T47D (cell line): ENCODE data around the gene SLC26A2.
A peak's percentile ranks its signal among the peaks of the same experiment; 100 is the strongest.

Experiments used
- DNase-seq, 2 experiments: peaks; one replicate each; pipeline versions ENCODE4 v3.0.0 to v3.0.0-alpha.2; 2011 to 2012; ENCODE audit warnings: low read depth in 1 of 2, low spot score in 1 of 2
- JUND ChIP-seq: IDR thresholded peaks from 2 replicates; pipeline ENCODE4 v1.6.1; 2012; ENCODE audit warnings: low read depth
- in situ Hi-C: cut with HindIII; loops from 2 replicates; pipeline ENCODE4 v1.10.0; 2016; ENCODE audit warnings: low sequenced_read_pairs, low pct_unique_long_range_greater_than_20kb

Gene SLC26A2

DNA sequence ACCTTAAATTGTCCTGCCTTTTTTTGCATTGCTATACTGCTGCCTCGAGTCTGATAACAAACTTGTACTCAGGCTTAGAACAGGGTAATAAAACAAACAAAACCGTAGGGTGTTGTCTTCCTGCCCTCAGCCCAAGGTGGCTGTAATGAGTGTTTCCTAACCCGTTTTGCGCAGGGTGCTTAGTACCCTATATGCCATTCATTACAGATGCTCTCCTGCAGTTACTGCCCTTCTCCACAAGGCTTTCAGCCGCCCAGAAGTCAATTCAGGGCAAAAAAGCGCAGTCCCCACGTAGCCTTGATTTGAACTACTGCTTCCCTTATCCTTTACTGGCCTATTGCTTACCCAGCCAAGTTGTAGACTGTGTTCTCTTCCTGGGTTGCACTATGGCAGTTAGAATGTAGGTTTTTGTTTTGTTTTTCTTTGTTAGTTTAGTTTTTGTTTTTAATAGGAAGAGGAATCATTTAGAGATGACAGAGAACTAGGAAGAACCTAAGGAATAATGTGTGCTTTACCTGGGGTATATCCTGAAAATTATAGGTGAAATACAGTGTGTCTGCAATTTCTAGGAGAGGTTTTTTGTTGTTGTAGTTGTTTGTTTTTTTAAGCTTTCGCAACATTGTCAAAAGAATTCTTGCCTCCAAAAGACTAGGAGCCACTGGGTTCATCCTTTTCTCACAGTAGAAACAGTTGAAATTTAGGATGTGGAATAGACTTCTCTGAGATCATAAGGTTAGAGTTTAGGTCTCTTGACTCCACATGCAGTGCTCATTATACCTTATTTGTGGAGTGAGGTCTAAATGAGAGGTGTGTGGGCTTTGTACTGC lies 41.3 kb downstream of the SLC26A2 start:
- in situ Hi-C loops = no loop called here
- DNase-seq = peak; percentile 73 to 77

DNA sequence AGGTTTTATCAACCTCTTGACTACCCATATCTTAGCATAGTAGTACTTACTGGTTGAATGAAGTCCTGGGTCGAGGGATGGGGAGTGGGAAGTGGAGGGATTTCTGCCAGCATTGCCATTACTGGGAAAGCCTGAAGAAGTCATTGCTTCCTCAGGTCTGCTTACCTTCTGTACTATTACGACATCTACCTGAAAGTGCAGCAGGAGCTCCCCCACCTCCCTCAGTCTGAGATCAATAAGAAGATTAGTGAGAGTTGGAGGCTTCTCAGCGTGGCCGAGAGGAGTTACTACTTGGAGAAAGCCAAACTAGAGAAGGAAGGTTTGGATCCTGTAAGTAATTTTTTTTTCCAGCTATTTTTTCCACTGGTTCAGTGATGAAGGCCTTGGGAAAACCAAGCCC lies 45.8 kb downstream of the SLC26A2 start:
- in situ Hi-C loops = no loop called here
- no peak for DNase-seq
- no peak for TF ChIP-seq JUND

More for the DNA sequence above, 41.3 kb downstream of the SLC26A2 start:
- TF ChIP-seq JUND = no peak

DNA sequence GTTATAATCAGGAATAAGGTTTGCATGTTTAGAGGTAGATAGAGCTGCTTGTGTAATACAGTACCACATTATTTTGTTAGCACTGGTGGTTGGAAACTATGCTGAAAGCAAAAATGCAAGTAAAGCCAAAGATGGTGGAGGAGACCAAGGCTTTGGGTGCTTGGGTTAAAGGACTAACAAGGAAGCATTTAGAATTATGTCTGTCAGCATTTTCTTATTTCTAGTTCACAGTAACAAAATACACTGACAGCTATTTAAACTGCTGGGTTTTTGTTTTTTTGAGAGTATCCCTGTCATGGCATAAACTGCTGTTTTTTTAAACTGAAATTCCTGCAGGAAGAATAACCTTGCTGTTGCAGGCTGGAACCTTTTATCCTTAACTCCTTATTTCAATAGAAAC lies 46.5 kb downstream of the SLC26A2 start:
- TF ChIP-seq JUND = no peak
- in situ Hi-C loops = no loop called here
- no peak for DNase-seq

DNA sequence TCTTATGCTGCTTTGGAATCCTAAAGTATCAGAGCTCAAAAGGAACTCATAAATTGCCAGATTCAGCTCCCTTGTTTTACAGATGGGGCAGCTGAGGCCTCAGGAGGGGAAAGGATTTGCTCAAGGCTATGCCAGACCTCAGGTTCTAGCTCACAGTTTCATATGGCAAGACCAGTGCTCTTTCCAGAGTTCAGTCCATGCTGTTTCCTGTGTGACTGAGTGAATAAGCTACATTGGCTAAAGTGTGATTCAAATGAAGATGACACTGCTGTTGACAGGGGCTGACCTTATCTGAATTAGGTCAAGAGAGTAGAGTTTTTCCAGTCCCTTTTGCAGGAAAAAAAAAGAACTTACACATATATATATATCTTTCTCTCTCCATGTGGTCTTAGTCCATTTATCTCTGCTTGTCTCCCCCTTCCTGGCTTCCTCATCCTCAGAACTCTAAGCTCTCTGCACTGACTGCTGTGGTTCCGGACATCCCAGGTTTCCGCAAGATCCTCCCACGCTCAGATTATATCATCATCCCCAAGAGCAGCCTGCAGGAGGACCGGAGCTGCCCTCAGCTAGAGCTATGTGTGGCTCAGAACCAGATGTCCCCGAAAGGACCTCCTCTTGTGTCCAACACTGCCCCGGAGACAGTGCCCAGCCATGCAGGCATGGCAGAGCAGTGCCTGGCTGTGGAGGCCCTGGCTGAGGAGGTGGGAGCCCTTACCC lies 49.3 kb downstream of the SLC26A2 start:
- no peak for DNase-seq
- in situ Hi-C loops = no loop called here
- TF ChIP-seq JUND = no peak

DNA sequence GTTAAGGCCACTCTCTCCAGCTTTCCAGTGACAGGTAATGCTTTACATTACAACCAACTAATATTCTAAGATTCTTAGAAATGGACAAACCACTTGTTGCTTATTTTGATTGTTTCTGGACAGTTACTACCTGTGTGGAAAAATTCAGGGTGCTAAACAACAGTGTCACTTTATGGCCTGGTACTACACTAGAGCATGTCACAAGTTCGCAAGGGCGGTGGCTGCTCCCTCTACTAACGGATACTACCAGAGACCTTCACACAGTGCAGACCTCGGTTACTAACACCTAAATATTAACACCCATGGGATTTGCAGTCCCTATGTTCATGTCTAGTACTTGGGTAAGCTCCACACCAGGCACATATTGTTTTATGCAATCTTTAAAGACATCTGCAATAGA lies 53.4 kb downstream of the SLC26A2 start:
- no peak for TF ChIP-seq JUND
- DNase-seq = no peak
- in situ Hi-C loops = no loop called here

DNA sequence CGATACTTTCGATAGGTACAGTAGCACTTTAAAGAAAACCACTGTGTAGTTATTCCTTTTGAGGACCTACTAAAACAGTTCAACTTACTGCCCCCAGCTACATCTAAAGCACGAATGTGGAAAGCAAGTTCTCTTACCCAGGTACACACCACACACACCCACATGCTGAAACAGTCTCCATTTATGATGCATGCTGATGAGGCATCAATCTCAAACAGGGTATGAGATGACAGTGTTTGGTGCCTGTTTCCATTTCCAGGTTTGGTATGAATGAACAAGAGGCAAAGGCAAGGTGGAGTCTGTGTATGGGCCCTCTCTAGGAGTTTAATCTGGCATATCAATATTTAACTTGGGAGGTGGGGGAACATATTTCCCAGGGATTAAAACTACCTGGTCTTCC lies 53.9 kb downstream of the SLC26A2 start:
- no peak for DNase-seq
- in situ Hi-C loops = no loop called here
- no peak for TF ChIP-seq JUND

DNA sequence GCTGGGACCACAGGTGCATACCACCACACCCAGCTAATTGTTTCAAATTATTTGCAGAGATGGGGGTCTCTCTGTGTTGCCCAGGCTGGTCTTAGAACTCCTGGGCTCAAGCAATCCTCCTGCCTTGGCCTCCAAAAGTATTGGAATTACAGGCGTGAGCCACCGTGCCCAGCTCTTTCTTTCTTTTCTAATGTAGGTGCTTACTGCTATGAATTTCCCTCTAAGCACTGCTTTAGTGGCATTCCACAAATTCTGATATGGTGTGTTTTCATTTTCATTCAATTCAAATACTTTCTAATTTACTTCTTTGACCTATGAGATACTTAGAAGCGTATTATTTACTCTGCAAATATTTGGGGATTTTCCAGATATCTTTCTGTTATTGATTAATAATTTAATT lies 54.9 kb downstream of the SLC26A2 start:
- no peak for TF ChIP-seq JUND
- in situ Hi-C loops = no loop called here
- no peak for DNase-seq

DNA sequence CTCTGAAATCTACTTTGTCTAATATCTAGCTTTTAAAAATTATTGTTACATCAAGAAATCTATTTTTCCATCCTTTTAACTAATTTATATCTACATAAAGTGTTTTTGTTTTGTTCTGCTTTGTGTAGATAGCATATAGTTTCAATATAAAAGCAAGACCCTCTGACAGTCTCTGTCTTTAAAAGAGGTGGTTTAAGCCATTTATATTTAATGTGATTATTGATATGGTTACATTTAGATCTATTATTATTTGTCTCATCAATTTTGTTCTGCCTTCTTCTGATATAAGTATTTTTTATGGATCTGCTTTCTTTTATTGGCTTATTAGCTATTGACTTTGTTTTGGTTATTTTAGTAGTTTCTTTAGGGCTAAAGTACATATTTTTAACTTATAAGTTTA lies 56.0 kb downstream of the SLC26A2 start:
- in situ Hi-C loops = no loop called here
- no peak for TF ChIP-seq JUND
- no peak for DNase-seq

DNA sequence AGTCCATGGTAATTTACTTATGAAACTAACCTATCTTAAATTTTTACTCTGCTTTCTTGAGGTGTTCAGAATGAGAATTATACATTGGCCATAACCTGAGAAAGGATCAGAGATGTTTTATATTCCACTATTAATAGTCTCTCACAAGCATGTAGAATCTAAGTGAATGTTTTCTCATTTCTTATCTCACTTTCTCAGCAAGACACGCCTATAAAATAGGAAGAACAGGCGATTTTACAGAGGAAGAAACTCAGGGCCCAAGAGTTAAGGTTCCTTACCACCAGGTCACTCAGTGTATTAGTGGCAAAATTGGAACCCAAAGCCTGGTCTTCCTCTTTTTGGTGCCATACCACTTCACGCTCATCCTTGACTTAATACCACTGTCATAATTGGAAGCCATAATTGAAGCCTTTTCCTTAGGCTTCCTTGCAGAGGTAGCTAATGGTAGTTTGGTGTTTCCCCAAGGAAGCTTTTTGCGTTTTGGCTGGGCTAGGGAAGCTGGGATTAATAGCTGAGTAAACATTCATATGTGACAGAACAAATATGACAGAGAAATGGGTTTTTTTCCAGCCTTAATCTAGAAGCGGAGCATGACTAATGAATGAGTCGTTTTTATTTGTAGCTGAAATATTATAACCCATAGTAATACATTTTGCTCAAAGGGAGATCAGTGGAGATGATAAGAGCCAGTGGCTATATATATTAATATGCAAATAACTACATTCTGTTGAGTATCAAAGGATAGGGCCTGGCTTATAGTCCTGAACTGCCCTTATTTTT lies 56.9 kb downstream of the SLC26A2 start:
- TF ChIP-seq JUND = no peak
- no peak for DNase-seq
- in situ Hi-C loops = no loop called here

DNA sequence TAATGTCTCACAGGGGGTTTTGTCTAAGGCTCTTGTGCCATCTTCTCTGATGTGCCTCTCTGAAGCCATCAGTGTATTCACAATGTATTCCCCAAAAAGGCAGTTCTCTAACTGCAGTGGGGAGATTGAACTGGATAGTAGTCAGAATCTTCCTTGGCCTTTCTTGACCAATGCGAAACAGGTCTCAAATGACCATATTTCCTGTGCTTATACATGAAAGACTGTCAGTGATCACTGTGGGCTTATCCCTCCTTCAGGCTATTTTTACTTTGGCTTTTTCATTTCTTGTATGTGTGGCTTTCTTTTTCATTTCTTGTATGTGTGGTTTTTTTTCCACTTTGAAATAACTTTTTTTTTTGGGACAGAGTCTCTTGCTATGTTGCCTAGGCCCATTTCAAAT lies 59.7 kb downstream of the SLC26A2 start:
- TF ChIP-seq JUND = no peak
- no peak for DNase-seq
- in situ Hi-C loops = no loop called here

DNA sequence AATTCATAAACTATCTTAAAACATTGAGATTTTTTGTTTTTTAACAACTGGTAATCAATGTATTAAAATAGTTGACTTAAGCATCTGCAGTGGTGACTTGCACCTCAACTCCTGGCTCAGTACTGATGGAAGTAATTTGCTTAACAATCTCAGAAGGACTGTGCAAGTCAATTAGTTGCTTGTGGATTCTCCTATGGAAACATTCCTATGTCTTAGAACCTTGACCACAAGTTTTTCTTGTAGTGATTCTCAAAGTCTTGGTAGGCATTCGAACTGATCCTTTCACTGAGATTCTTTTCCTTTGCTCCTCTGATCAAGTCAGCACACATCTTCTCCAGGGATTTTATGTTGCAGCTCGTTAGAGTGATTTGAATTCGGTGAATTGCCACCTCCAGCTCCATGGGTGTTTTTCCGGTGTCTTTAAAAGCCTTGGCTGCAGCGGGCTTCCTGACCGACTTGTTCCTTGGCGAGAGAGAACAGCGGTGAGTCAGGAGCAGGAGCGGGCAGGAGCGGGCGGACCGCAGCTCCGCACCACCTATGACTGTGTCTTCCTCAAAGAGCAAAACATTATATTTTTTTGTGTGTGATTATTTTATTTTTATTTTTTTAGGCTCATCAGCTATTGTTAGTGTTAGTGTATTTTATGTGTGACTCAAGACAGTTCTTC lies 61.1 kb downstream of the SLC26A2 start:
- DNase-seq = no peak
- in situ Hi-C loops = no loop called here
- TF ChIP-seq JUND = no peak

DNA sequence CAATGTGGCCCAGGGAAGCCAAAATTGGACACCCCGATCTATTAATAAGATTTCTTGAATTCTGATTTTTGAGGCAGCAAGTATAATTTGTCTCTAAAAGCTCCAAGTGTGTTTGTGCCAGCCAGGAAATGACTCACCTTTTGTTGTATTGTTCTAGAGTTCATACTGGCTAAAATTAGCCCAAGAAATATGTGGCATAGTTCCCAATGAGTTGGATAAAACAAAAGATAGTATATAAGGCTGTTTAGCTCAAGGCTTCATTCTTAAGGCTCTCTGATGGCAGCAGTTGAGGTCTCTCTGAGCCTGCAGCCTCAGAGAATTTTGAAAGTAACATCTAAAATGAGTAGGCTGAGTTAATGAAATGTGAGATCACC lies 61.6 kb downstream of the SLC26A2 start:
- TF ChIP-seq JUND = no peak
- in situ Hi-C loops = no loop called here
- DNase-seq = no peak
